Psoas muscle (tissue), 8 donors: ENCODE data around the gene ATIC. TPM values are rescaled to one million over a fixed set of nuclear protein-coding genes. Genes with fewer than 3 reads are reported as not detected.

Experiments
- ATAC-seq, 4 donors: fragments of 200-7000 bp; cut with Tn5 transposase; one replicate each; pipeline ENCODE4 v1.9.1; 2020; ENCODE audit warnings: moderate library complexity in 3 of 4, mild to moderate bottlenecking in 2 of 4
- DNase-seq, 2 donors: peaks; one replicate each; pipeline ENCODE4 v3.0.0-alpha.2; 2020
- H3K27ac ChIP-seq: fragments of 200-600 bp; one replicate; pipeline ENCODE4 v1.8.0; 2022
- H3K27me3 ChIP-seq, 3 donors: fragments of 200-600 bp in 1 of 3; one replicate each; pipeline versions ENCODE4 v1.6.1 to v1.8.0; 2013 to 2022; ENCODE audit warnings: low read length in 2 of 3, mild to moderate bottlenecking in 2 of 3, moderate library complexity in 1 of 3; ENCODE audit not compliant: insufficient read depth in 3 of 3
- H3K36me3 ChIP-seq, 2 donors: fragments of 200-600 bp in 1 of 2; one replicate each; pipeline versions ENCODE4 v1.6.1 to v1.8.0; 2013 to 2022; ENCODE audit warnings: low read depth in 1 of 2, mild to moderate bottlenecking in 1 of 2, moderate library complexity in 1 of 2; ENCODE audit not compliant: insufficient read depth in 1 of 2
- H3K4me1 ChIP-seq: fragments of 200-600 bp; one replicate; pipeline ENCODE4 v1.8.0; 2022
- H3K4me3 ChIP-seq: fragments of 200-600 bp; one replicate; pipeline ENCODE4 v1.8.0; 2022; ENCODE audit warnings: mild to moderate bottlenecking
- H3K9me3 ChIP-seq: fragments of 200-600 bp; one replicate; pipeline ENCODE4 v1.8.0; 2022
- WGBS, 3 donors: extraction: QIAGEN DNeasy Blood & Tissue Kit; methylation state at CpG; one replicate each; pipeline versions ENCODE4 v1.1.6 to v1.1.7; 2013; 5-methylcytosine and 5-hydroxymethylcytosine counted together
- intact Hi-C, 2 donors: fragments of 100-400 bp; cut with DNase I; formaldehyde crosslinking; loops; one replicate each; pipeline versions ENCODE4 v1.11.0 to v1.14.2; 2022
- polyA plus RNA-seq, 3 donors: library from polyadenylated mRNA; stranded (reverse); fragments of 200-250 nt; gene quantifications; one replicate each; pipeline ENCODE4 v1.2.3, GENCODE V29; 2013
- total RNA-seq, 4 donors: library from RNA; stranded (reverse); fragmentation: NEBNext Ultra II Directional in 2 of 4; extraction: Animal tissue kit (Norgen Biotek cat#: 25700) in 2 of 4; gene quantifications; one replicate each; pipeline versions ENCODE4 v1.2.1 to v1.2.4, GENCODE V29; 2021 to 2023
- TF ChIP-seq, protein P1 (sequence below): fragments of 200-600 bp; IDR thresholded peaks from one replicate; pipeline ENCODE4 v1.8.0; 2022; ENCODE audit warnings: antibody characterized with exemption
- donor health status: healthy with polysubstance abuse.
- donor health status: DM: no; HTN: no; CAD: no; lungs with moderate emphysema.
- donor health status: Bipolar disorder and iron deficiency.
- donor health status: healthy.
- donor health status: DM: yes; HTN: yes; CAD: no.
- donor health status: DM: no; HTN: no; CAD: no.
- donor health status: DM: no; HTN: no; CAD: no.
- donor health status: DM: yes; HTN: yes; CAD: no.

Gene ATIC
- total and polyA plus RNA-seq, 7 donors: 50.9 to 147 (median 83.8) TPM

DNA sequence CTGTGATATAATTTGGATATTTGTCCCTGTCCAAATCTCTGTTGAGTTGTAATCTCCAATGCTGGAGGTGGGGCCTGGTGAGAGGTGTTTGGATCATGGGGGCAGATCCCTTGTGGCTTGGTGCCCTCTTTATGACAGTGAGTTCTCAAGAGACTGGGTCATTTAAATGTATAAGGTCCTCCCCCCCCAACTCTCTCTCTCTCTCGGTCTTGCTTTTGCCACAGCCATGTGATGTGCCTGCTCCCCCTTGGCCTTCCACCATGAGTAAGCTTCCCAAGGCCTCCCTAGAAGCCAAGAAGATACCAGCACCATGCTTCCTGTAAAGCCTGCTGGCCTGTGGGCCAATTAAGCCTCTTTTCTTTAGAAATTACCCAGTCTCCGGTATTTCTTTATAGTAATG is 65.4 kb downstream of the ATIC start:
- H3K9me3 ChIP-seq: no peaks in the 10 kb centered on the region
- intact Hi-C loops: no loop called here
- DNase-seq: no peak
- H3K4me1 ChIP-seq: no peaks in the 10 kb centered on the region
- H3K4me3 ChIP-seq: no peak overlapping the region
- no peaks in the 10 kb centered on the region for H3K27me3 ChIP-seq
- peaks cover 0 to 56% of the 10 kb centered on the region in 2 donors for H3K36me3 ChIP-seq
- no peak for ATAC-seq
- 88 to 98% (median 95%) methylated on average over 2 of the region's 2 CpGs for WGBS, 3 donors
- TF ChIP-seq, protein P1, sequence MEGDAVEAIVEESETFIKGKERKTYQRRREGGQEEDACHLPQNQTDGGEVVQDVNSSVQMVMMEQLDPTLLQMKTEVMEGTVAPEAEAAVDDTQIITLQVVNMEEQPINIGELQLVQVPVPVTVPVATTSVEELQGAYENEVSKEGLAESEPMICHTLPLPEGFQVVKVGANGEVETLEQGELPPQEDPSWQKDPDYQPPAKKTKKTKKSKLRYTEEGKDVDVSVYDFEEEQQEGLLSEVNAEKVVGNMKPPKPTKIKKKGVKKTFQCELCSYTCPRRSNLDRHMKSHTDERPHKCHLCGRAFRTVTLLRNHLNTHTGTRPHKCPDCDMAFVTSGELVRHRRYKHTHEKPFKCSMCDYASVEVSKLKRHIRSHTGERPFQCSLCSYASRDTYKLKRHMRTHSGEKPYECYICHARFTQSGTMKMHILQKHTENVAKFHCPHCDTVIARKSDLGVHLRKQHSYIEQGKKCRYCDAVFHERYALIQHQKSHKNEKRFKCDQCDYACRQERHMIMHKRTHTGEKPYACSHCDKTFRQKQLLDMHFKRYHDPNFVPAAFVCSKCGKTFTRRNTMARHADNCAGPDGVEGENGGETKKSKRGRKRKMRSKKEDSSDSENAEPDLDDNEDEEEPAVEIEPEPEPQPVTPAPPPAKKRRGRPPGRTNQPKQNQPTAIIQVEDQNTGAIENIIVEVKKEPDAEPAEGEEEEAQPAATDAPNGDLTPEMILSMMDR: no peak
- no peak overlapping the region for H3K27ac ChIP-seq

DNA sequence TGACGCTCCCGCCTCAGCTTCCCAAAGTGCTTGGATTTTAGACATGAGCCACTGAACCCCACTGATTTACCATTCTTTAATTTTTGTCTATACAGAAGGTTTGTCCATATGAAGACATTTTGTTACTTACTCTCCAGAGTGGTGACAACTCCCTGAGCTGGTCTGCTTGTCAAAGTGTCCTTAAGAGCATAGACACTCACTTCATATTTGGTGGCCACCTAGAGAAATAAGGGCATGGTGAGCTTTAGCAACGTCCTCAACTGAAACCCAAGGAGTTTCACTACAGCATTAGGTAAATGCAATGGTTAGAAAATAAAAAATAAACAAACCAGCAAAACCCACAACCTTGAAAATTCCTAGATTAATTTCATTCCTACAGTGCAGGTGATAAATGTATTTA is 66.2 kb downstream of the ATIC start:
- intact Hi-C loops: no loop called here
- no peak for ATAC-seq
- Histone ChIP-seq H3K27me3 (no peaks in the 10 kb centered on the region), H3K27ac (no peak overlapping the region), H3K4me1 (no peaks in the 10 kb centered on the region), H3K36me3 (peaks cover 0 to 53% of the 10 kb centered on the region in 2 donors), H3K9me3 (no peaks in the 10 kb centered on the region), H3K4me3 (no peak overlapping the region)
- WGBS, 3 donors: 95 to 99% (median 98%) methylated on average over 3 of the region's 3 CpGs
- no peak for DNase-seq
- TF ChIP-seq, protein P1: no peak

DNA sequence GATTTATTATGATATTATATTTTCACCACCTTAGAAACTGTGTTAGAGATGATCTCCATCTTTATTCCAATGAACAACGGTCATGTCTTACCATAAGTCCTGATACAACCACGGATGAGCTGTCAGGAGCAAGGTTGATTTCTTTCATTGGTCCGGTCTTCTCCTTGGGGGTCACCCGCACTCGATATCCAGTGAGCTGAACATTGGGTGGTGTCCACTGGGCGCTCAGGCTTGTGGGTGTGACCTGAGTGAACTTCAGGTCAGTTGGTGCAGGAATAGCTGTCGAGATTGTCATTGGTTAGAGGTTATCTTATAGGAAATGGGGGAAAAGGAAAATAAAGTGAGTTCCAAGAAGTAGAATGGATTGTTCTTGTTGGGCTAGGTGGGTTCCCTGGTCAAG is 67.2 kb downstream of the ATIC start:
- Histone ChIP-seq H3K9me3 (no peaks in the 10 kb centered on the region), H3K36me3 (peaks cover 0 to 53% of the 10 kb centered on the region in 2 donors), H3K4me1 (no peaks in the 10 kb centered on the region), H3K27ac (no peak overlapping the region), H3K4me3 (no peak overlapping the region), H3K27me3 (no peaks in the 10 kb centered on the region)
- ATAC-seq (no peak), DNase-seq (no peak)
- TF ChIP-seq, protein P1: no peak
- 92 to 95% (median 94%) methylated on average over 7 of the region's 7 CpGs for WGBS, 3 donors
- intact Hi-C loops: no loop called here

DNA sequence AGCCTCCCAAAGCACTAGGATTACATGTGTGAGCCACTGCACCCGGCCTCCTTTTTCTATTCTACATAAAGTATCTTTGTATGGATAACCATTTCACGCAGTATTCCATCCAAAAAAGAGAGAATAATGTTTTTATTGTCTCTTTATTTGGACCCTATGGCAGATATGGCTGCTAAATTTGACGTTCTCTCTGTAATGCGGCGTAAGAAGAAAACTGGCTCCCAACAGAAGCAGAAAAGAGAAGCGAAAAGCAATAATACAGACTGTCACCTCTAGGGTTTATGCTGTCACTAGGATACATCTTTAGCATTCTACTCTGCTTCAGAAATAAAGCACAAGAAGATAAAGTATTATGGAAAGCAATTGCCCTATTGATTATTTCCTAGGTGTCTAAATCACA is 68.1 kb downstream of the ATIC start:
- Histone ChIP-seq H3K27ac (no peak overlapping the region), H3K9me3 (no peaks in the 10 kb centered on the region), H3K4me3 (no peak overlapping the region), H3K27me3 (no peaks in the 10 kb centered on the region), H3K36me3 (peaks cover 0 to 46% of the 10 kb centered on the region in 2 donors), H3K4me1 (no peaks in the 10 kb centered on the region)
- intact Hi-C loops: no loop called here
- DNase-seq: no peak
- 88 to 93% (median 91%) methylated on average over 6 of the region's 6 CpGs for WGBS, 3 donors
- TF ChIP-seq, protein P1: no peak
- ATAC-seq: no peak

DNA sequence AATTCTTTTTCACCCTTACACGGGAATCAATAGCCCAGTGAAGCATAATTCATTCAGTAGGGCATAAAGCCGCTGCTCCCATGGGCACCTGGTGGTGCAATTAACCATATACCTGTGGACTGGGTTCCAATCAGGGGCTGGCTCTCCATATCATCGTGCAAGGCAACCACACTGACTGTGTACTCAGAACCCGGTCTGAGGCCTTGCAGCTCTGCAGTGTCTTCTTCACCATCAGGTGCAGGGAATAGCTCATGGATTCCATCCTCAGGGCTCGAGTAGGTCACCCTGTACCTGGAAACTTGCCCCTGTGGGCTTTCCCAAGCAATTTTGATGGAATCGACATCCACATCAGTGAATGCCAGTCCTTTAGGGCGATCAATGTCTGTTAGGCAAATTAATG is 68.8 kb downstream of the ATIC start:
- Histone ChIP-seq H3K4me3 (no peak overlapping the region), H3K27ac (no peak overlapping the region), H3K4me1 (no peaks in the 10 kb centered on the region), H3K9me3 (no peaks in the 10 kb centered on the region), H3K36me3 (peaks cover 0 to 38% of the 10 kb centered on the region in 2 donors), H3K27me3 (no peaks in the 10 kb centered on the region)
- intact Hi-C loops: no loop called here
- TF ChIP-seq, protein P1: no peak
- DNase-seq (no peak), ATAC-seq (no peak)
- WGBS, 3 donors: 93 to 95% (median 93%) methylated on average over 7 of the region's 7 CpGs
